ENCODE results near the gene EXOC7.

Gene EXOC7

GRCh38 chr17:76138234-76138895, 34.8 kb upstream of the EXOC7 start:
- no peak for DNase-seq

DNA sequence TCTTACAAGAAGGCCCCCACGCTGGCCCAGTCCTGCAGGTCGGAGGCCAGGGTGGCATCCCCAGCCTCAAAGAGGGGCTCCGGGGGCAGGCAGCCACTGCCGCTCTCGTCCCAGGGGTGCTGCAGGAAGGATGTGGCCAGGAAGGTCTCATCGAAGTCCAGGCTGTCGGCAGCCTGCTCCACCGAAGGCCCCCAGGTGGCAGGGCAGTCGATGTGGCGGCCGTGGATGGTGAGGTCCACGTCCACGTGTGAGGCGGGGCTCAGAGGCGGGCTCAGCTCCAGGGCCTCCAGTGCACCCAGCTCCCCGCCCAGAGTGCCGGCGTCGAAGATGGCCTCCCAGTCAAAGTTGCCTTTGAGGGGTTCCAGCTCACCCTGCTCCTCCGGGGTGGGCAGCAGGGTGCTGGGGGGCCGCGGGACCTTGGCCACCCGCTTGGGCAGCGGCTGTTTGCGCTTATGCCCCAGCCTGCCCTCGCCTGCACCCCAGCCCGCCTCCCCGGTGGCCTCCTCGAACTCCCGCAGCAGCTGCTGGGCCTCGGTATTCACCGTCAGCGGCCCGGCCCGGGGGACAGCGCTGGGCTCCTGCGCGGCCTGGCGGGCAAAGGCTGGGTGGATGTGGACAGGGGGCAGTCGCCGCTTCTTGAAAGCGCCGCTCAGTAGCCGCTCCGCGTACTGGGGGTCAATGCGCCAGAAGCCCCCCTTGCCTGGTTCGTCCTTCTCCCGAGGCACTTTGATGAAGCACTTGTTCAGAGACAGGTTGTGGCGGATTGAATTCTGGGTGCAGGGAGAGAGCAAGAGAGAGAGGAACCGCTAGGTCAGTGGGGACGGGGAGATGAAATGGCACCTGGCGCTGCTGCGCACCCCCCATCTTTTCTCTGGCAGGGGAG, 34.0 kb upstream of the EXOC7 start:
- DNase-seq: no peak

DNA sequence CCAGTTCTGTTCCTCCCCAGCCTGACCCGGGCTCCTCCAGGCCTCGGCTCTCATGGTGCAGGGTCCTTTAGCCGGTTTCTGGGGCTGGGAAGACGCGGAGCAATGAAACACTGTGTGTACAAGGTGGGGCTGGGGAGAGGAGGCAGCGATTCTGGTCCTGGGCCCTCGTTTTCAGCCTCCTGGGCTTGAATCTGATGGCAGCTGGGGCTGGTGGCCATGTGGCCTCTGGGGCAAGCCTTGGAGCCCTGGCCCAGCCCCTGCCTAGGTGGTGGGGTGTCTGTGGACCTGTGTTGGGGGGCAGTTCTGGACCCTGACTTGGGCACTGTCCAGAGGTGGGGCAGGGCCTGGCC, 33.4 kb upstream of the EXOC7 start:
- no peak for DNase-seq

- no peak for DNase-seq
These were observed 32.9 kb upstream of the EXOC7 start for GRCh38 chr17:76136276-76137000.

GRCh38 chr17:76135810-76136188, 32.2 kb upstream of the EXOC7 start:
- no peak for DNase-seq

DNA sequence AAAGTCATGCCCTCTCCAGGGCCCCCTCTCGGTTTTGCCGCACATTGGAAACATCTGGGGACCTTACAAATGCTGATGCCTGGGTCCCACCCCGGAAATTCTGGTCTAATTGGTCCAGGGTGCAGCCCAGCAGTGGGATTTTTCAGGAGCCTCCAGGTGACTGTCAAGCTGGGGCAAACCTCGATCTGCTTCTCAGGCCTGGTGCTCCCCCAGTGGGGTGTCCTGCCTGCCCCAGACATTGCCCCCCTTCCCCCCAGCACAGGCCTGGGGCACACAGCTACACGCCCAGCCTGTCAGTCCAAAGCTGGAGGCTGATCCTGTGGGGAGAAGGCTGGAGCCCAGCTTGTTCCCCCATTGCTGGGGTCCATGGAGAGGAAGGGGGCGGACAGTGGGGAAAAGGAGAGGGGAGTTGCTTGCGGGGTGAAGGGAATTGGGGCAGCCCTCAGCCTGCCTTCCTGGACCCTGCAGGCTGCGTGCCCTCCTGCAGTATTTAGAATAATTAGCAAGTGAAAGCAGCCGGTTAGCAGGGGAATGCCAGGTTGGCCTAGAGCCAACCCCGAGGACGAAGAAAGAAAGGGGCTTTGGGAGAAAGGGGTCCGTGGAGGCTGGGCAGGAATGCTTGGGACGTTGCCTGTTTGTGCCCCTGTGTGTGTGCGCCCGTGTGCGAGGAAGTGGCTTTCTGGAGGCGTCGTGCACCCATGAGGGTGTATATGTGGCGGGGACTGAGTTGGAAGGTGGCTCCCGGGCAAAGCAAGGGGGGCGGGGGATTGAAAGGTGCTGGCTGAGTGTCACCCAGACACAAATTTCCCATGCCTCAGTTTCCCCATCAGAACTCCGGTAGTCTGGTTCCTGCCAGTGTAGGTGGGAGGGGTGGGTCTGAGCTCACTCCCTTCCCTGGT, 31.6 kb upstream of the EXOC7 start:
- DNase-seq: no peak

- no peak for DNase-seq
These were observed 29.2 kb upstream of the EXOC7 start for GRCh38 chr17:76132574-76133338.

- no peak for DNase-seq
These were observed 28.3 kb upstream of the EXOC7 start for GRCh38 chr17:76131692-76132573.

DNA sequence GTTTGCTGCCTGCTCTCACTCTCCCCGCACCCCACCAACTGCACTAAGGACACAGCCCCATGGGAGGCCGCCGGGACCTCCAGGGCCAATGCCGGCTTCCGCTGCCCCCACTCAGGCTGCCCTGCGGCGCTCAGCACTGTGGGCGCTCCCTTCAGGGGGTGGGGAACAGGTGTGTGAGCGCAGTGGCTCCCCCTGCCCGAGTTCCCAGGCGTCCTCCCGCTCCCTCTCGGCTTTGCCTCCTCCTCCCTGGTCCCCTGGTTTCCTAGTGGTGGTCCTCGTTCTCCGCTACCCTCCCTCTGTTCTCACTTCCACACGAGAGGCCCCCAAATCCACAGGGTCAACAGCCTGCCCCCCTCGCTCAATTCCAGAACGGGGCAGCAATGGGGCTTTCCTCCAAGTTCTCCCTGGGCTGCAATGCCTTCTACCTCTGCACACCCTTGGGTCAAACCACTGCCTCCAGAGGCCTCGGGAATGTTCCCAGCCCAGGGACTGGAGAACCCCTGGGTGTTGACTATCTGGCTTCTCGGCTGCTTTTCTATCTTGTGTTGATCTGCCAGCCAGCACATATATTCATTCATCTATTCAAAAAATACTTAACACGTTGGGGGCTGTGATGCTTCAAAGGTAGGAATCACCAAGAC, 27.6 kb upstream of the EXOC7 start:
- DNase-seq: no peak

DNA sequence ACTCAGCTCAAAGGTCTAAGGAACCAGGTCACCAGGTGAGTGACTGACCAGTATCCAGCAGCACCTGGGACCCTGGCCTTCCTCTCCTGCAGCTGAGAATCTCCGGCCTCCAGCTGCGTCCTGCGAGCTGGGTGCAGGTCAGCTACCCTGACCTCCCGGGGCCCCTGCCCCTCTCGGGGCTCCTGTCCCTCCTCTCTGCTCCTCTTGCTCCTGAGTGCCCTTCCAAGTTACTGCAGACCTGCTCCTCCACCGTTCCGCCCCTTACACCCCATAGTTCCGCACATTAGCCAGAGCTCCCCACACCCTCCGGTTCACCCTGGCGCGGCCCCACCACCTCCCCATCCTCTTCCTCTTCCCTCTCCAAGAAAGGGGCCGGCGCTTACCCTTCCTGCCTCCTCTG, 26.9 kb upstream of the EXOC7 start:
- DNase-seq: no peak

DNA sequence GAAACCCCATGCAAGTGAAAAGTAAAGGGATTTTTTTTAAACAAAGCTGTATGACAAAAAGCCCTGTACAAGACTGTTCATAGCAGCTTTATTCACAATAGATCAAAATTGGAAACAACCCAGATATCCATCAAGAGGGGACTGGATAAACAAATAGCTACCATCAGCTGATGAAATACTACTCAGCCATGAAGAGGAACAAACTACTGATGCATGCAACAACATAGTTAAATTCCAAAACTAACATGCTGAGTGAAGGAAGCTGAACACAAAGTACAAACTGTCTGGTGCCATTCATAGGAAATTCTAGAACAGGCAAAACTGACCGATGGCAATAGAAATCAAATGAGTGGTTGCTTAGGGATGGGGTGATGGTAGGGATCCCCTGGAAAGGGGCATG, 22.3 kb upstream of the EXOC7 start:
- DNase-seq: no peak

- DNase-seq: no peak
These were observed 21.7 kb upstream of the EXOC7 start for GRCh38 chr17:76125391-76125675.

DNA sequence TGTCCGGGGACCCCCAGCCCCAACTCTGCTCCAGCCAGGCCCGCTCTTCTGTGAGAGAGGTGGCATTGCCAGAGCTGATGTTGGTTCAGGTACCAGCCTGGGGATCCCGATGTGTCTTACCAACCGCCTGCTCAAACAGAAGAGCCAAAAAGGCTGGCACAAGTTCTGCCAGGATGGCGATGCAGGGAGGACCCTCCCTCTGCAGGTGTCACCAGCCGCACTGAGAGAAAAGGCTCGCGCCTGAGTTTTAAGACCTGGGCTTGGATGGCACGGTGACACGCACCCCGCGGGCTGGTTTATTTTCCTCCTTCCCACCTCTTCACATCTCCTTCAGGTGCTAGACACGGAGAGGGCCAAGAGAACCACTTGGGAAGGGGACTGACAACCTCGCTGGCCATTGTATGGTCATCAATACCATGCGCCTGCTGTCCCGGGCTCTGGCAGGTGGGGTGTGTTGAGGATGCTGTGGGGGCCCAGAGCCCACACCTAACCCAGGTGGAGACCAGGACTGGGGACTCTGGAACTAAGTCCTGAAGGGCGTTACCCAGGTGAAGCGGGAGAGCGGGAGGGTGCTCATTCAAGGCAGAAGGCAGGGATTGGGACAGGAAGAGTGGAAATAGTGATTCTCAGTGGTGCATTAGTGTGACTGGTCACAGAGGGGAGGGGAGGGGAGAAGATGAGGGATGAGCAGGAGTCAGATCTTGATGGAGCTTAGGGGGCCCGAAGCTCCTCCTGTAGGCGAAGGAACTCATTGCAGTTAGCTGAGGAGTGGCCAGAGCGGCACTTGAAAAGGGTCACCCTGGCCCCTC, 21.2 kb upstream of the EXOC7 start:
- no peak for DNase-seq

GRCh38 chr17:76123749-76124581, 20.4 kb upstream of the EXOC7 start:
- no peak for DNase-seq

DNA sequence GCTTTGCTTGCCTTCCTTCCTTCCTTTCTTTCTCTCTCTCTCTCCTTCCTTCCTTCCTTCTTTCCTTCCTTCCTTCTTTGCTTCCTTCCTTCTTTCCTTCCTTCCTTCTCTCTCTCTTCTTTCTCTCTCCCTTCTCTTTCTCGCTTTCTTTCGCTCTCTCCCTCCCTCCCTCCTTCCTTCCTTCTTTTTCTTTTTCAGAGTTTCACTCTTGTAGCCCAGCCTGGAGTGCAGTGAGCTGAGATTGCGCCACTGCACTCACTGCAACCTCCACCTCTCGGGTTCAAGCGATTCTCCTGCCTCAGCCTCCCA, 19.6 kb upstream of the EXOC7 start:
- DNase-seq: no peak

- no peak for DNase-seq
These were observed 19.0 kb upstream of the EXOC7 start for GRCh38 chr17:76122431-76123190.

GRCh38 chr17:76121932-76122430, 18.4 kb upstream of the EXOC7 start:
- peak in 1 of 2 experiments; percentile 31 for DNase-seq

- DNase-seq: no peak
These were observed 17.0 kb upstream of the EXOC7 start for GRCh38 chr17:76120658-76121008.
